Retinal pigment epithelial cell (primary cell): ENCODE data around the gene UNC45A.

Source experiments
- DNase-seq: peaks from one replicate; pipeline ENCODE4 v3.0.0-alpha.2; 2010; ENCODE audit warnings: low read depth
- H3K4me3 ChIP-seq: 2 replicates; pipeline ENCODE4 v1.5.1; 2011; ENCODE audit warnings: mild to moderate bottlenecking, low read length, control low read depth, moderate library complexity
- CTCF ChIP-seq: conservative IDR thresholded peaks from 2 replicates; pipeline ENCODE4 v1.5.1; 2011; ENCODE audit warnings: low read depth, low read length, control low read depth, inconsistent platforms

Gene UNC45A

DNA sequence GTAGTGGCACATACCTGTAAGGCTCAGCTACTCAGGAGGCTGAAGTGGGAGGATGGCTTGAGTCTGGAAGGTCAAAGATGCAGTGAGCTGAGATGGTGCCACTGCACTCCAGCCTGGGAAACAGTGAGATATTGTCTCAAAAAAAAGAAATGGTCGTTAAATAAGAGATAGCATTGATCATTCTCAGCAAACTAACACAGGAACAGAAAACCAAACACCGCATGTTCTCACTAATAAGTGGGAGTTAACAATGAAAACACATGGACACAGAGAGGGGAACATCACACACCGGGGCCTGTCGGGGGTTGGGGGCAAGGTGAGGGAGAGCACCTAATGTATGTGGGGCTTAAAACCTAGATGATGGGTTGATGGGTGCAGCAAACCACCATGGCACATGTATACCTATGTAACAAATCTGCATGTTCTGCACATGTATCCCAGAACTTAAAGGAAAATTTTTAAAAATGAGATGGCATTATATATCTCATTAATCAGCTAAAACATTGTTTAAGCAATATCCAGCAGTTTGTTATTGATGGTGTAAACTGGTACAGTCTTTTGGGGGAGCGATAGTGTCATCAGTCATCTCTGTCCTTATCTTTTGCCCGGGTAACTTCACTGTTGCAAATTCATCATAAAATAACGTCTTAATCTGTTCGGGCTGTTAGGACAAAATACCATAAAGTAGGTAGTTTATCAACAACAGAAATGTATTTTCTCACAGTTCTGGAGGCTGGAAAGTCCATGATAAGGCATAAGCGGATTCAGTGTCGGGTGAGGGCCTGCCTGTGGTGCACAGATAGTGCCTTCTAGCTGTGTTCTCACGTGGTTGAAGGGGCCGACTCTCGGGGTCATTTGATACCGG, 33.7 kb upstream of the UNC45A start:
- TF ChIP-seq CTCF: no peak
- H3K4me3 ChIP-seq: peak overlapping the region; percentile 60
- DNase-seq: no peak

GRCh38 chr15:90902040-90902839, 32.8 kb upstream of the UNC45A start:
- DNase-seq: no peak
- peak overlapping the region; percentile 60 for H3K4me3 ChIP-seq
- peak; percentile 83 for TF ChIP-seq CTCF

GRCh38 chr15:90902840-90903732, 32.0 kb upstream of the UNC45A start, which contains the start of gene MAN2A2:
Gene MAN2A2 (plus strand): TSS chr15:90903302. CDS start chr15:90904208, 906 bp downstream.
- DNase-seq: no peak
- peak within 1 kb of the TSS; percentile 77 for H3K4me3 ChIP-seq
- no peak for TF ChIP-seq CTCF

- TF ChIP-seq CTCF: peak; percentile 34
- no peak for DNase-seq
- H3K4me3 ChIP-seq: peak overlapping the region; percentile 77
Observed at GRCh38 chr15:90903733-90904536, 31.1 kb upstream of the UNC45A start.

DNA sequence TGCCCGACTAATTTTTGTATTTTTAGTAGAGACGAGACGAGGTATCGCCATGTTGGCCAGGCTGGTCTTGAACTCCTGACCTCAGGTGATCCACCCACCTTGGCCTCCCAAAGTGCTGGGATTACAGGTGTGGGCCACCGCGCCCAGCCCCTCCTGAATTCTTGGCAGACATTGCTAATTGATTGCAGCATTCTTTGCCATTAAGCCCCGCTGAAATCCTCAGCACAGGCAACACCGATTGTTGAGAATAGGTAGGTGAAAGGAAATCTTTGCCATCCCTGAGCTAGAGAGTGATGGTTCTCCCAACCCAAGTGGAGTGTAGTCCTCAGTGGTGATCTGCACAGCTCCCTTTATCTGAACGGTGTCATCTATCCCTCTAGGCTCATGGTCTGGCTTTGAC, 30.3 kb upstream of the UNC45A start:
- no peak for DNase-seq
- no peak for TF ChIP-seq CTCF
- H3K4me3 ChIP-seq: no peak overlapping the region
